Measurements from ENCODE around the gene DNAJC3. TPM values are rescaled to one million over a fixed set of nuclear protein-coding genes. Genes with fewer than 3 reads are reported as not detected.

DNAJC3 gene
- total and polyA plus RNA-seq, 2 of the 13 experiments (the other 11 are each of a cell fraction or from before 2014, with no cell fraction given), result 10.4 to 48.2 TPM

DNA sequence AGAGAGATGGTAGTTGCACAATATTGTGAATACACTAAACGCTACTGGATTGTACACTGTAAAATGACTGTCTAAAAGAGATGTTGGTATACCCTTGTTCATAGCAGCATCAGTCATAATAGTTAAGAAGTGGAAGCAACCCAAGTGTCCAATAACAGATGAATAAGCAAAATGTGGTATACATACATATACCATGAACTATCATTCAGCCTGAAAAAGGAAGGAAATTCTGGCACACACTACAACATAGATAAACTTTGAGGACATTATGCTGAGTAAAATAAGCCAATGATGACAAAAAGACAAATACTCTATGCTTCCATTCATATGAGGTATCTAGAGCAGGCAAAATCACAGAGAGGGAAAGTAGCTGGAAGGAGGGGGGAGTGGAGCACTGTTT lies 48.5 kb upstream of the DNAJC3 start:
- intact Hi-C loops (cut with micrococcal nuclease; ENCODE audit: unreplicated experiment), result no loop called here
- H3K27me3 ChIP-seq (ENCODE audit: control insufficient read depth in 1 of 2, insufficient read depth in 2 of 2, low read length in 2 of 2), result no peaks in the 10 kb centered on the region
- no peaks in the 10 kb centered on the region for H3K4me1 ChIP-seq (ENCODE audit: insufficient read depth, low read length)
- POLR2A ChIA-PET, result no interaction called here
- ATAC-seq, result no peak
- no peak overlapping the region for H3K4me2 ChIP-seq (ENCODE audit: low read depth, low read length)
- 97% methylated on average over 1 of the region's 1 CpG for WGBS (ENCODE audit: low lambda C conversion rate)
- TF ChIP-seq SMAD1 (CRISPR knock-in tag; IDR thresholded peaks at IDR 0.05; ENCODE audit: borderline replicate concordance, low read depth) (no peak), CENPX (CRISPR knock-in tag; IDR thresholded peaks at IDR 0.05) (no peak), MBD4 (IDR thresholded peaks at IDR 0.05; ENCODE audit: borderline replicate concordance, low read length) (no peak), NFE2L1 (CRISPR knock-in tag; IDR thresholded peaks at IDR 0.05; ENCODE audit: borderline replicate concordance) (no peak), MTA1 (CRISPR knock-in tag; IDR thresholded peaks at IDR 0.05; ENCODE audit: borderline replicate concordance) (no peak), MIXL1 (CRISPR knock-in tag; IDR thresholded peaks at IDR 0.05) (no peak), GTF2F1 (IDR thresholded peaks at IDR 0.05; ENCODE audit: low read length) (no peak), ZNF230 (CRISPR knock-in tag; IDR thresholded peaks at IDR 0.05) (no peak), THAP11 (CRISPR knock-in tag; IDR thresholded peaks at IDR 0.05) (no peak), GABPA (IDR thresholded peaks at IDR 0.05; ENCODE audit: low read depth, low read length) (no peak), GABPA (CRISPR knock-in tag; IDR thresholded peaks at IDR 0.05; ENCODE audit: low read depth) (no peak), CC2D1A (CRISPR knock-in tag; IDR thresholded peaks at IDR 0.05) (no peak), ARNTL (CRISPR knock-in tag; IDR thresholded peaks at IDR 0.05) (no peak)
- TF ChIP-seq, protein P1, sequence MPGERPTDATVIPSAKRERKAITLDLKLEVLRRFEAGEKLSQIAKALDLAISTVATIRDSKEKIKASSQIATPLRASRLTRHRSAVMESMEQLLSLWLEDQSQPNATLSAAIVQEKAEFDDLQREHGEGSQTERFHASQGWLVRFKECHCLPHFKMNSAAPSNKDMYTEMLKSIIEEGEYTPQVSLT (CRISPR knock-in tag; IDR thresholded peaks at IDR 0.05; ENCODE audit: borderline replicate concordance, low read depth), result no peak
- TF ChIP-seq, protein P2, sequence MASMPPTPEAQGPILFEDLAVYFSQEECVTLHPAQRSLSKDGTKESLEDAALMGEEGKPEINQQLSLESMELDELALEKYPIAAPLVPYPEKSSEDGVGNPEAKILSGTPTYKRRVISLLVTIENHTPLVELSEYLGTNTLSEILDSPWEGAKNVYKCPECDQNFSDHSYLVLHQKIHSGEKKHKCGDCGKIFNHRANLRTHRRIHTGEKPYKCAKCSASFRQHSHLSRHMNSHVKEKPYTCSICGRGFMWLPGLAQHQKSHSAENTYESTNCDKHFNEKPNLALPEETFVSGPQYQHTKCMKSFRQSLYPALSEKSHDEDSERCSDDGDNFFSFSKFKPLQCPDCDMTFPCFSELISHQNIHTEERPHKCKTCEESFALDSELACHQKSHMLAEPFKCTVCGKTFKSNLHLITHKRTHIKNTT (CRISPR knock-in tag; IDR thresholded peaks at IDR 0.05), result no peak
- TF ChIP-seq, protein P3, sequence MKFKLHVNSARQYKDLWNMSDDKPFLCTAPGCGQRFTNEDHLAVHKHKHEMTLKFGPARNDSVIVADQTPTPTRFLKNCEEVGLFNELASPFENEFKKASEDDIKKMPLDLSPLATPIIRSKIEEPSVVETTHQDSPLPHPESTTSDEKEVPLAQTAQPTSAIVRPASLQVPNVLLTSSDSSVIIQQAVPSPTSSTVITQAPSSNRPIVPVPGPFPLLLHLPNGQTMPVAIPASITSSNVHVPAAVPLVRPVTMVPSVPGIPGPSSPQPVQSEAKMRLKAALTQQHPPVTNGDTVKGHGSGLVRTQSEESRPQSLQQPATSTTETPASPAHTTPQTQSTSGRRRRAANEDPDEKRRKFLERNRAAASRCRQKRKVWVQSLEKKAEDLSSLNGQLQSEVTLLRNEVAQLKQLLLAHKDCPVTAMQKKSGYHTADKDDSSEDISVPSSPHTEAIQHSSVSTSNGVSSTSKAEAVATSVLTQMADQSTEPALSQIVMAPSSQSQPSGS (CRISPR knock-in tag; IDR thresholded peaks at IDR 0.05), result no peak
- TF ChIP-seq, protein P4, sequence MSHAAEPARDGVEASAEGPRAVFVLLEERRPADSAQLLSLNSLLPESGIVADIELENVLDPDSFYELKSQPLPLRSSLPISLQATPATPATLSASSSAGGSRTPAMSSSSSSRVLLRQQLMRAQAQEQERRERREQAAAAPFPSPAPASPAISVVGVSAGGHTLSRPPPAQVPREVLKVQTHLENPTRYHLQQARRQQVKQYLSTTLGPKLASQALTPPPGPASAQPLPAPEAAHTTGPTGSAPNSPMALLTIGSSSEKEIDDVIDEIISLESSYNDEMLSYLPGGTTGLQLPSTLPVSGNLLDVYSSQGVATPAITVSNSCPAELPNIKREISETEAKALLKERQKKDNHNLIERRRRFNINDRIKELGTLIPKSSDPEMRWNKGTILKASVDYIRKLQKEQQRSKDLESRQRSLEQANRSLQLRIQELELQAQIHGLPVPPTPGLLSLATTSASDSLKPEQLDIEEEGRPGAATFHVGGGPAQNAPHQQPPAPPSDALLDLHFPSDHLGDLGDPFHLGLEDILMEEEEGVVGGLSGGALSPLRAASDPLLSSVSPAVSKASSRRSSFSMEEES (CRISPR knock-in tag; IDR thresholded peaks at IDR 0.05), result no peak
- TF ChIP-seq, protein P5, sequence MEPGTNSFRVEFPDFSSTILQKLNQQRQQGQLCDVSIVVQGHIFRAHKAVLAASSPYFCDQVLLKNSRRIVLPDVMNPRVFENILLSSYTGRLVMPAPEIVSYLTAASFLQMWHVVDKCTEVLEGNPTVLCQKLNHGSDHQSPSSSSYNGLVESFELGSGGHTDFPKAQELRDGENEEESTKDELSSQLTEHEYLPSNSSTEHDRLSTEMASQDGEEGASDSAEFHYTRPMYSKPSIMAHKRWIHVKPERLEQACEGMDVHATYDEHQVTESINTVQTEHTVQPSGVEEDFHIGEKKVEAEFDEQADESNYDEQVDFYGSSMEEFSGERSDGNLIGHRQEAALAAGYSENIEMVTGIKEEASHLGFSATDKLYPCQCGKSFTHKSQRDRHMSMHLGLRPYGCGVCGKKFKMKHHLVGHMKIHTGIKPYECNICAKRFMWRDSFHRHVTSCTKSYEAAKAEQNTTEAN (CRISPR knock-in tag; conservative IDR thresholded peaks at IDR 0.05), result no peak
- no peak overlapping the region for H2AFZ ChIP-seq (ENCODE audit: low read length)
- peaks cover 2 to 62% of the 10 kb centered on the region in 2 experiments; a peak in 4 of 5 replicates for H3K36me3 ChIP-seq (replicated peaks in 1 of 2; ENCODE audit: control insufficient read depth in 1 of 2, insufficient read depth in 2 of 2, low read length in 2 of 2)
- no peak for DNase-seq (ENCODE audit: low spot score)
- in situ Hi-C loops (cut with HindIII; ENCODE audit: extremely low pct_ligation_motif_present, low pct_unique_long_range_greater_than_20kb), result no loop called here
- no peak for FAIRE-seq
- H3K9ac ChIP-seq (ENCODE audit: insufficient read depth, low read depth, low read length), result no peak overlapping the region
- H3K27ac ChIP-seq (ENCODE audit: extremely low read length, insufficient read depth, low read length), result no peak overlapping the region
- H3K9me3 ChIP-seq (ENCODE audit: low read length), result peaks cover 4% of the 10 kb centered on the region; the same call in 1 of the 2 replicates
- H3K79me2 ChIP-seq (ENCODE audit: insufficient read depth, low read length), result no peaks in the 10 kb centered on the region
- H4K20me1 ChIP-seq (ENCODE audit: insufficient read depth, low read length), result no peaks in the 10 kb centered on the region
- CTCF ChIA-PET (ENCODE audit: low intra/inter-chr PET ratio, low total read pairs), result no interaction called here
- H3K4me3 ChIP-seq (replicated peaks in 1 of 3; ENCODE audit: insufficient read depth in 1 of 3, low read depth in 2 of 3, low read length in 3 of 3), result no peak overlapping the region
- no TSS peak for BruUV-seq (replicated peaks)
